IMR-90 (cell line): ENCODE data around the gene METTL25. TPM values are rescaled to one million over a fixed set of nuclear protein-coding genes. Genes with fewer than 3 reads are reported as not detected.
A peak's percentile ranks its signal among the peaks of the same experiment; 100 is the strongest.

Experiments used
- ATAC-seq: fragments of 200-7000 bp; cut with Tn5 transposase; 2 replicates; pipeline ENCODE4 v1.9.1; 2020; ENCODE audit warnings: low read depth, mild to moderate bottlenecking, moderate library complexity
- Bru-seq: library from RNA; stranded (reverse); fragments of 400-500 nt; gene quantifications from one replicate; lab custom pipeline; 2021; lab: Mats Ljungman, UMichigan
- BruChase-seq, 2 experiments: library from RNA; stranded (reverse); fragments of 400-500 nt; gene quantifications; one replicate each; lab custom pipeline; 2021; lab: Mats Ljungman, UMichigan
- BruUV-seq: library from RNA; stranded (reverse); fragments of 400-500 nt; replicated peaks from 2 replicates; lab custom pipeline; 2021; lab: Mats Ljungman, UMichigan
- CTCF ChIA-PET: fragments of 300-600 bp; formaldehyde crosslinking; extraction: SDS; loops from one replicate; lab custom pipeline; 2021; ENCODE audit warnings: antibody characterized with exemption; lab: Yijun Ruan, JAX
- POLR2A ChIA-PET: fragments of 300-600 bp; sonication (Branson Sonifier 250); formaldehyde crosslinking; loops from one replicate; lab custom pipeline; 2022; ENCODE audit warnings: antibody characterized with exemption; ENCODE audit not compliant: unreplicated experiment; lab: Charles Lee
- DNase-seq: peaks from one replicate; pipeline ENCODE4 v3.0.0; 2013
- H2AFZ ChIP-seq: replicated peaks from 2 replicates; pipeline ENCODE3; 2013; ENCODE audit warnings: low read length, mild to moderate bottlenecking; ENCODE audit not compliant: poor library complexity
- H2AK5ac ChIP-seq: 2 replicates; pipeline ENCODE4 v1.6.1; 2013; ENCODE audit warnings: low read depth, low read length, inconsistent platforms
- H2AK9ac ChIP-seq: replicated peaks from 2 replicates; pipeline ENCODE3; 2013; ENCODE audit warnings: mild to moderate bottlenecking, low read depth, low read length, moderate library complexity; ENCODE audit not compliant: poor library complexity
- H2BK120ac ChIP-seq: 2 replicates; pipeline ENCODE4 v1.6.1; 2013; ENCODE audit warnings: low read depth, low read length, inconsistent platforms
- H2BK15ac ChIP-seq: 3 replicates; pipeline ENCODE4 v1.6.1; 2013; ENCODE audit warnings: low read depth, low read length, inconsistent platforms
- H2BK20ac ChIP-seq: 2 replicates; pipeline ENCODE4 v1.6.1; 2013; ENCODE audit warnings: low read depth, mild to moderate bottlenecking, inconsistent platforms, low read length, moderate library complexity
- H2BK5ac ChIP-seq: 2 replicates; pipeline ENCODE4 v1.6.1; 2013; ENCODE audit warnings: mild to moderate bottlenecking, low read depth, low read length, inconsistent platforms; ENCODE audit not compliant: poor library complexity, severe bottlenecking
- H3K14ac ChIP-seq: replicated peaks from 2 replicates; pipeline ENCODE4 v1.6.1; 2013; ENCODE audit warnings: low read depth, low read length, inconsistent platforms
- H3K18ac ChIP-seq: 2 replicates; pipeline ENCODE4 v1.6.1; 2013; ENCODE audit warnings: low read depth, low read length, control low read depth
- H3K23ac ChIP-seq: 2 replicates; pipeline ENCODE4 v1.6.1; 2013; ENCODE audit warnings: low read depth, low read length, inconsistent platforms
- H3K27ac ChIP-seq: 2 replicates; pipeline ENCODE4 v1.5.1; 2013; ENCODE audit warnings: mild to moderate bottlenecking, control low read depth, low read length; ENCODE audit not compliant: insufficient read depth
- H3K27me3 ChIP-seq: 2 replicates; pipeline ENCODE4 v1.6.1; 2013; ENCODE audit warnings: low read length; ENCODE audit not compliant: control insufficient read depth, insufficient read depth
- H3K36me3 ChIP-seq: 2 replicates; pipeline ENCODE4 v1.6.1; 2013; ENCODE audit warnings: low read length, mixed read lengths; ENCODE audit not compliant: control insufficient read depth, insufficient read depth
- H3K4ac ChIP-seq: 2 replicates; pipeline ENCODE4 v1.6.1; 2013; ENCODE audit warnings: low read depth, low read length, inconsistent platforms
- H3K4me1 ChIP-seq: 2 replicates; pipeline ENCODE4 v1.6.1; 2013; ENCODE audit warnings: low read length, mixed read lengths; ENCODE audit not compliant: control insufficient read depth, insufficient read depth
- H3K4me2 ChIP-seq: 2 replicates; pipeline ENCODE4 v1.6.1; 2013; ENCODE audit warnings: low read depth, mild to moderate bottlenecking, control low read depth, low read length, moderate library complexity
- H3K4me3 ChIP-seq: 2 replicates; pipeline ENCODE4 v1.5.1; 2013; ENCODE audit warnings: low read depth, mild to moderate bottlenecking, control low read depth, low read length, moderate library complexity; ENCODE audit not compliant: insufficient read depth
- H3K56ac ChIP-seq: 2 replicates; pipeline ENCODE4 v1.6.1; 2013; ENCODE audit warnings: low read length, inconsistent platforms; ENCODE audit not compliant: insufficient read depth; ENCODE audit errors: extremely low read depth
- H3K79me1 ChIP-seq, 2 experiments: 2 replicates each; pipeline ENCODE4 v1.6.1; 2013; ENCODE audit warnings: low read length in 2 of 2, inconsistent platforms in 1 of 2, low read depth in 1 of 2
- H3K9ac ChIP-seq: 2 replicates; pipeline ENCODE4 v1.6.1; 2013; ENCODE audit warnings: low read depth, low read length, control low read depth
- H3K9me1 ChIP-seq: 2 replicates; pipeline ENCODE4 v1.6.1; 2013; ENCODE audit warnings: low read length, inconsistent platforms; ENCODE audit not compliant: insufficient read depth
- H3K9me3 ChIP-seq: 2 replicates; pipeline ENCODE4 v1.6.1; 2013; ENCODE audit warnings: low read length; ENCODE audit not compliant: control insufficient read depth, insufficient read depth
- H4K20me1 ChIP-seq: 2 replicates; pipeline ENCODE4 v1.6.1; 2013; ENCODE audit warnings: low read length, inconsistent platforms; ENCODE audit not compliant: insufficient read depth
- H4K5ac ChIP-seq: 2 replicates; pipeline ENCODE4 v1.6.1; 2013; ENCODE audit warnings: mild to moderate bottlenecking, low read depth, low read length, control low read depth
- H4K8ac ChIP-seq, 2 experiments: 2 replicates each; pipeline ENCODE4 v1.6.1; 2013; ENCODE audit warnings: low read depth in 2 of 2, low read length in 2 of 2, control low read depth in 1 of 2, inconsistent platforms in 1 of 2
- H4K91ac ChIP-seq: 2 replicates; pipeline ENCODE4 v1.6.1; 2013; ENCODE audit warnings: low read depth, low read length, inconsistent platforms; ENCODE audit not compliant: insufficient read depth
- BHLHE40 ChIP-seq: fragments of 150-350 bp; IDR thresholded peaks from 2 replicates; pipeline ENCODE4 v1.6.1; 2016; ENCODE audit warnings: mild to moderate bottlenecking, low read depth, low read length
- CHD1 ChIP-seq: IDR thresholded peaks from 2 replicates; pipeline ENCODE4 v1.6.1; 2012; ENCODE audit warnings: low read depth, low read length, improper control_type of control experiment
- CTCF ChIP-seq: conservative IDR thresholded peaks from 2 replicates; pipeline ENCODE4 v1.5.1; 2012; ENCODE audit warnings: mild to moderate bottlenecking, low read depth, low read length, improper control_type of control experiment
- FOS ChIP-seq: fragments of 150-350 bp; IDR thresholded peaks from 2 replicates; pipeline ENCODE4 v1.6.1; 2016; ENCODE audit warnings: low read depth, low read length
- MAZ ChIP-seq: IDR thresholded peaks from 2 replicates; pipeline ENCODE4 v1.6.1; 2012; ENCODE audit warnings: low read depth, mild to moderate bottlenecking, low read length, improper control_type of control experiment, moderate library complexity, borderline replicate concordance
- RAD21 ChIP-seq: IDR thresholded peaks from 2 replicates; pipeline ENCODE4 v1.6.1; 2012; ENCODE audit warnings: low read length, improper control_type of control experiment
- RCOR1 ChIP-seq: IDR thresholded peaks from 2 replicates; pipeline ENCODE4 v1.6.1; 2012; ENCODE audit warnings: mild to moderate bottlenecking, low read length, improper control_type of control experiment; ENCODE audit not compliant: insufficient replicate concordance
- RFX5 ChIP-seq: IDR thresholded peaks from 2 replicates; pipeline ENCODE4 v1.8.0; 2012; ENCODE audit warnings: low read depth, mild to moderate bottlenecking, low read length, moderate library complexity
- USF2 ChIP-seq: fragments of 150-350 bp; IDR thresholded peaks from 2 replicates; pipeline ENCODE4 v1.6.1; 2017; ENCODE audit warnings: mild to moderate bottlenecking, antibody characterized with exemption, low read length, low read depth
- WGBS, 2 experiments: methylation state at CpG; one replicate each; pipeline versions ENCODE4 v1.1.5 to v1.1.7; 2013; ENCODE audit warnings: missing lambda C conversion rate in 2 of 2; ENCODE audit not compliant: insufficient read length in 1 of 2; ENCODE audit errors: extremely low coverage in 2 of 2; 5-methylcytosine and 5-hydroxymethylcytosine counted together
- dilution Hi-C: fragments of 300-500 bp; cut with HindIII; formaldehyde crosslinking; loops from one replicate; pipeline ENCODE4 v1.14.3; 2018; ENCODE audit warnings: low sequenced_read_pairs; ENCODE audit not compliant: unreplicated experiment
- in situ Hi-C: fragments of 300-500 bp; cut with MboI; formaldehyde crosslinking; loops from 3 replicates; pipeline ENCODE4 v1.14.3; 2019; ENCODE audit warnings: low sequenced_read_pairs, inconsistent platforms, mixed read lengths
- intact Hi-C: fragments of 100-400 bp; cut with micrococcal nuclease; formaldehyde crosslinking; loops from 2 replicates; pipeline ENCODE4 v1.10.0; 2022
- long read RNA-seq: library from polyadenylated mRNA; unstranded; transcript quantifications from one replicate; pipeline ENCODE4 v2.0.0, GENCODE V29; 2021; ENCODE audit not compliant: unreplicated experiment
- polyA plus RNA-seq, 3 experiments: library from polyadenylated mRNA; depleted of rRNA; stranded (reverse); fragments of >200 nt; gene quantifications; 2 replicates each; pipeline ENCODE4 v1.2.3, GENCODE V29; 2012; ENCODE audit warnings: low replicate concordance in 1 of 3
- total RNA-seq: library from RNA; depleted of rRNA; stranded (reverse); fragments of >200 nt; gene quantifications from 2 replicates; pipeline ENCODE4 v1.2.3, GENCODE V29; 2012; rRNA removed

METTL25 gene, protein sequence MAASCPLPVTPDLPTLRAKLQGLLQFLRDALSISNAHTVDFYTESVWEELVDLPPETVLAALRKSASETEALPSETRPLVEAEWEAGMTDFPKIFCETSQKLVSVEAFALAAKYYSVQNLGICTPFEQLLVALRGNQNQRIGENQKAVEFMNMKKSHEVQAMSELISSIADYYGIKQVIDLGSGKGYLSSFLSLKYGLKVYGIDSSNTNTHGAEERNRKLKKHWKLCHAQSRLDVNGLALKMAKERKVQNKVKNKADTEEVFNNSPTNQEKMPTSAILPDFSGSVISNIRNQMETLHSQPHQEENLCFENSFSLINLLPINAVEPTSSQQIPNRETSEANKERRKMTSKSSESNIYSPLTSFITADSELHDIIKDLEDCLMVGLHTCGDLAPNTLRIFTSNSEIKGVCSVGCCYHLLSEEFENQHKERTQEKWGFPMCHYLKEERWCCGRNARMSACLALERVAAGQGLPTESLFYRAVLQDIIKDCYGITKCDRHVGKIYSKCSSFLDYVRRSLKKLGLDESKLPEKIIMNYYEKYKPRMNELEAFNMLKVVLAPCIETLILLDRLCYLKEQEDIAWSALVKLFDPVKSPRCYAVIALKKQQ
- total RNA-seq, result 3.0 and 5.8 TPM in 2 replicates
- polyA plus RNA-seq (2012; rRNA removed), result 2.6 TPM in 2 replicates
- 1.5 and 2.7 TPM in 2 replicates for polyA plus RNA-seq (2012; cell fraction: cytosol; rRNA removed)
- 1.9 and 2.9 TPM in 2 replicates for polyA plus RNA-seq (2012; cell fraction: nucleus; rRNA removed; ENCODE audit: low replicate concordance)
- Bru-seq, nascent RNA, result percentile 58 among the genes with signal in this experiment
- percentile 43 among the genes with signal in this experiment for BruChase-seq, experiment 1, labeled RNA remaining after a 6-hour chase
- percentile 52 among the genes with signal in this experiment for BruChase-seq, experiment 2, labeled RNA remaining after a 2-hour chase
- long read RNA-seq, partial matches to known transcripts, result 0 of 4 reads
- long read RNA-seq, other reads (novel, unspliced or antisense), result 1 of 4 reads

DNA sequence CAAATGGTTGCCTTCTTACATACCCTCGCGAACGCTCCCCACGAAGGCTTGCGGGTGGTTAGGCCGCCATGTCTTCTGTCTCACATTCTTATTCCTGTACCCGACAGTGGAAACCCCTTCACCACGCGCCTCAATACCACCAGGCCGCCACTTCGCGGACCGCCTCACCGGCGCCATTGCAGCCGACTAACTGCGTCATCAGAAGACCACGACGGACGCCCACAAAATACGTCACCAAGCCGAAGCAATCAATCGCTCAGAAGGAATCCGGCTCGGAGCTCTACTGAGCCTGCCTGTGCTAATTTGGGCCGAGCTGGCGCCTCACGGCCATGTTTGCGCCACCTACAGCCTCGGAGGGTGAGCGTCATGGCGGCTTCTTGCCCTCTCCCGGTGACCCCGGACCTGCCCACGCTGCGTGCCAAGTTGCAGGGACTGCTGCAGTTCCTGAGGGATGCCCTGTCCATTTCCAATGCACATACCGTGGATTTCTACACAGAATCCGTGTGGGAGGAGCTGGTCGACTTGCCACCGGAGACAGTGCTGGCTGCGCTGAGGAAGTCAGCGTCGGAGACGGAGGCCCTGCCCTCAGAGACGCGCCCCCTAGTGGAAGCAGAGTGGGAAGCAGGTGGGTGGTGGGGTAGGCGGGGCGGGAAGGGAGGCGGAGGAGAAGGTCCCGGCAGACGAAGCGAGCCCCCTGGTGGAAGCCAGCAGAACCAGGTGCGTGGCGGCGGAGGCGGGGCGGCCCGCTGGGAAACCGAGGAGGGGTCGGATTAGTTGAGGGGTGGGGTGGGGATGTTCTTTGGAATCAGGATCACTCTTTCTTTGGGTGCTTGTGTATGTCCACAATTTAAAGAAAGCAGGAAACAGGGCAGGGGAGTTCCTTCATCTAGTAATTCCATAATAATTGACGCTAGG is at the start of gene METTL25, which contains the start of gene CCDC59:
Gene METTL25 (plus strand): TSS at position 330 of the 915 bp plus-strand sequence. CDS start 37 bp downstream, at position 367.
Gene CCDC59 (minus strand): TSS at position 188 of the 915 bp plus-strand sequence. CDS start 11 bp downstream, at position 177.
- dilution Hi-C loops, result no loop called here
- TF ChIP-seq RFX5 (no peak), BHLHE40 (0 out of 2 replicates have a peak, but pooled peaks have one; percentile 32), CHD1 (no peak), CTCF (peak; percentile 80), RCOR1 (no peak), FOS (no peak), MAZ (peak; percentile 82), USF2 (peak; percentile 4; the same call in 1 of the 2 replicates), RAD21 (0 out of 2 replicates have a peak, but pooled peaks have one; percentile 15)

More for the DNA sequence above, at the start of gene METTL25, which contains the start of gene CCDC59:
- Histone ChIP-seq H3K56ac (peak within 1 kb of the TSS; percentile 92), H4K91ac (peak within 1 kb of the TSS; percentile 99), H2AK9ac (peak within 1 kb of the TSS; percentile 99), H3K4me3 (peak within 1 kb of the TSS; percentile 71), H3K27me3 (no peaks in the 10 kb centered on the region), H3K79me1 (peaks cover 3 to 9% of the 10 kb centered on the region in 2 experiments), H2BK20ac (peak within 1 kb of the TSS; percentile 93), H3K9me3 (no peaks in the 10 kb centered on the region), H2BK120ac (peak within 1 kb of the TSS; percentile 100), H3K9me1 (no peaks in the 10 kb centered on the region), H2AFZ (peak within 1 kb of the TSS; percentile 99), H2AK5ac (peak within 1 kb of the TSS; percentile 76; the same call in 1 of the 2 replicates), H4K5ac (peak within 1 kb of the TSS; percentile 99), H2BK5ac (peak within 1 kb of the TSS; percentile 97), H3K27ac (peak within 1 kb of the TSS; percentile 96), H3K36me3 (peaks cover 1% of the 10 kb centered on the region; the same call in 1 of the 2 replicates), H3K4me2 (peak within 1 kb of the TSS; percentile 96), H3K4ac (peak within 1 kb of the TSS; percentile 100), H2BK15ac (peak within 1 kb of the TSS; percentile 81; the same call in 1 of the 3 replicates), H4K20me1 (no peaks in the 10 kb centered on the region), H4K8ac (peak within 1 kb of the TSS; percentile 74 to 100), H3K14ac (peak within 1 kb of the TSS; percentile 100), H3K4me1 (no peaks in the 10 kb centered on the region), H3K9ac (peak within 1 kb of the TSS; percentile 95), H3K23ac (peak within 1 kb of the TSS; percentile 100), H3K18ac (peak within 1 kb of the TSS; percentile 98)
- peak; percentile 99 for DNase-seq
- ATAC-seq, result peak; percentile 97
- intact Hi-C loops, result no loop called here
- ChIA-PET CTCF (interaction anchor here (0.6 to 1.8 kb wide), 14 partner anchors 9 to 327 kb away, joined by 3 to 7 read pairs (median 3); no protein-coding TSS in a partner anchor), POLR2A (interaction anchor here (0.6 kb wide), 1 partner anchor 18 kb away, joined by 12 read pairs; no protein-coding TSS in a partner anchor)
- BruUV-seq, result no TSS peak
- in situ Hi-C loops, result no loop called here
- WGBS, 2 experiments, result 0% methylated on average over 14 of the region's 61 CpGs; no CpG with 5 or more reads in 1 of the 2 experiments
